H1 (cell line): Measurements from ENCODE around the gene DMXL2. TPM values are rescaled to one million over a fixed set of nuclear protein-coding genes. Genes with fewer than 3 reads are reported as not detected.

Experiments used
- BCL11A ChIP-seq, 2 experiments: IDR thresholded peaks; one replicate each; pipeline ENCODE4 v1.6.1; 2011; ENCODE audit warnings: low read depth in 2 of 2, low read length in 2 of 2, mild to moderate bottlenecking in 2 of 2
- EGR1 ChIP-seq: IDR thresholded peaks from 2 replicates; pipeline ENCODE4 v1.6.1; 2011; ENCODE audit warnings: low read depth, low read length, borderline replicate concordance
- FOSL1 ChIP-seq: IDR thresholded peaks from 2 replicates; pipeline ENCODE4 v1.6.1; 2011; ENCODE audit warnings: mild to moderate bottlenecking, low read depth, low read length, moderate library complexity; ENCODE audit not compliant: insufficient read depth
- HDAC6 ChIP-seq: IDR thresholded peaks from one replicate; pipeline ENCODE4 v1.7.1; 2012; ENCODE audit warnings: low read depth, mild to moderate bottlenecking, inconsistent platforms, low read length, moderate library complexity
- RAD21 ChIP-seq, 2 experiments: IDR thresholded peaks in 1 of 2; conservative IDR thresholded peaks in 1 of 2; 2 replicates each; pipeline ENCODE4 v1.6.1; 2011; ENCODE audit warnings: low read depth in 2 of 2, low read length in 2 of 2, improper control_type of control experiment in 1 of 2, inconsistent platforms in 1 of 2, mild to moderate bottlenecking in 1 of 2, moderate library complexity in 1 of 2
- SP1 ChIP-seq: IDR thresholded peaks from 2 replicates; pipeline ENCODE4 v1.6.1; 2011; ENCODE audit warnings: low read depth, low read length
- polyA plus RNA-seq, 7 experiments: library from polyadenylated mRNA; depleted of rRNA in 3 of 7; stranded (reverse) in 5 of 7; unstranded in 2 of 7; fragments of >200 nt in 5 of 7; fragments of 200-250 nt in 2 of 7; gene quantifications; 1 replicate in 5 of 7; 2 replicates in 1 of 7; 4 replicates in 1 of 7; pipeline versions ENCODE4 v1.2.1 to v1.2.3, GENCODE V29; 2011 to 2013; ENCODE audit warnings: missing spikeins in 2 of 7, mixed read lengths in 2 of 7
- total RNA-seq: library from RNA; stranded (reverse); fragmentation: NEBNext Ultra II Directional; extraction: Animal tissue kit (Norgen Biotek cat#: 25700); gene quantifications from 2 replicates; pipeline ENCODE4 v1.2.1, GENCODE V29; 2021
- TF ChIP-seq, protein P1 (sequence below): IDR thresholded peaks from 2 replicates; pipeline ENCODE4 v1.6.1; 2012; ENCODE audit warnings: inconsistent platforms

DMXL2 gene
- total and polyA plus RNA-seq, 2 of the 8 experiments (the other 6 are each of a cell fraction or from before 2014, with no cell fraction given), result 9.5 to 10.6 TPM

- no peak for TF ChIP-seq FOSL1
- TF ChIP-seq RAD21 (IDR thresholded peaks at IDR 0.05 in 1 of 2, conservative IDR thresholded peaks at IDR 0.05 in 1 of 2; ENCODE audit: low read depth in 2 of 2, low read length in 2 of 2), result no peak
- TF ChIP-seq EGR1, result no peak
- TF ChIP-seq, protein P1, sequence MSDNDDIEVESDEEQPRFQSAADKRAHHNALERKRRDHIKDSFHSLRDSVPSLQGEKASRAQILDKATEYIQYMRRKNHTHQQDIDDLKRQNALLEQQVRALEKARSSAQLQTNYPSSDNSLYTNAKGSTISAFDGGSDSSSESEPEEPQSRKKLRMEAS, result no peak
- no peak for TF ChIP-seq BCL11A (IDR thresholded peaks at IDR 0.05; ENCODE audit: low read depth in 2 of 2, low read length in 2 of 2)
- TF ChIP-seq HDAC6, result no peak
- no peak for TF ChIP-seq SP1
- TF ChIP-seq, all 59 proteins: peak for 0
Measured at GRCh38 chr15:51401051-51401780, 221.4 kb downstream of the DMXL2 start (continued).
